Chondrocyte (in vitro differentiated cells): ENCODE results near the gene TMEM47. TPM values are rescaled to one million over a fixed set of nuclear protein-coding genes. Genes with fewer than 3 reads are reported as not detected.

Source experiments
- DNase-seq: peaks from one replicate; pipeline ENCODE4 v3.0.0; 2021; ENCODE audit warnings: mixed read lengths, low spot score
- H3K27ac Mint-ChIP-seq: one replicate; pipeline ENCODE4 v1.8.0; 2021; ENCODE audit warnings: mild to moderate bottlenecking, moderate library complexity, mixed read lengths; ENCODE audit not compliant: unreplicated experiment
- H3K27me3 Mint-ChIP-seq: 2 replicates; pipeline ENCODE4 v1.8.0; 2021; ENCODE audit warnings: low read depth, mixed read lengths
- H3K36me3 Mint-ChIP-seq: 2 replicates; pipeline ENCODE4 v1.8.0; 2021; ENCODE audit warnings: low read depth, mixed read lengths
- H3K4me1 Mint-ChIP-seq: 2 replicates; pipeline ENCODE4 v1.8.0; 2021; ENCODE audit warnings: low read depth, mild to moderate bottlenecking, mixed read lengths
- H3K4me3 Mint-ChIP-seq: one replicate; pipeline ENCODE4 v1.8.0; 2021; ENCODE audit warnings: mild to moderate bottlenecking, moderate library complexity, mixed read lengths; ENCODE audit not compliant: unreplicated experiment
- H3K9me3 Mint-ChIP-seq: 2 replicates; pipeline ENCODE4 v1.8.0; 2021; ENCODE audit warnings: low read depth, mixed read lengths
- CTCF ChIP-seq: fragments of 200-600 bp; sonication (generic); IDR thresholded peaks from 2 replicates; pipeline ENCODE4 v1.5.0; 2021; ENCODE audit warnings: antibody characterized with exemption, mild to moderate bottlenecking, moderate library complexity
- total RNA-seq: library from RNA; stranded (reverse); gene quantifications from 3 replicates; pipeline ENCODE4 v1.2.1, GENCODE V29; 2021

Gene TMEM47
- total RNA-seq, 1 donor from 2014 or later: 64.1 TPM

- peaks cover 34% of the 10 kb centered on the region for H3K4me1 Mint-ChIP-seq
- no peak for DNase-seq
- no peaks in the 10 kb centered on the region for H3K27me3 Mint-ChIP-seq
- H3K27ac Mint-ChIP-seq: no peak overlapping the region
- no peaks in the 10 kb centered on the region for H3K36me3 Mint-ChIP-seq
- no peak overlapping the region for H3K4me3 Mint-ChIP-seq
- TF ChIP-seq CTCF: no peak
- H3K9me3 Mint-ChIP-seq: no peaks in the 10 kb centered on the region
These were observed 32.7 kb downstream of the TMEM47 start for GRCh38 chrX:34624416-34624815.

- TF ChIP-seq CTCF: no peak
- no peak overlapping the region for H3K4me3 Mint-ChIP-seq
- no peaks in the 10 kb centered on the region for H3K9me3 Mint-ChIP-seq
- no peak overlapping the region for H3K27ac Mint-ChIP-seq
- no peaks in the 10 kb centered on the region for H3K27me3 Mint-ChIP-seq
- H3K36me3 Mint-ChIP-seq: no peaks in the 10 kb centered on the region
- H3K4me1 Mint-ChIP-seq: peaks cover 44% of the 10 kb centered on the region
- DNase-seq: no peak
These were observed 37.2 kb downstream of the TMEM47 start for GRCh38 chrX:34619920-34620319.

- peaks cover 1% of the 10 kb centered on the region for H3K36me3 Mint-ChIP-seq
- no peak overlapping the region for H3K4me3 Mint-ChIP-seq
- no peak for DNase-seq
- no peak for TF ChIP-seq CTCF
- H3K9me3 Mint-ChIP-seq: peaks cover 7% of the 10 kb centered on the region
- peaks cover 20% of the 10 kb centered on the region for H3K4me1 Mint-ChIP-seq
- no peak overlapping the region for H3K27ac Mint-ChIP-seq
- H3K27me3 Mint-ChIP-seq: no peaks in the 10 kb centered on the region
These were observed 45.0 kb downstream of the TMEM47 start for GRCh38 chrX:34612036-34612435.

GRCh38 chrX:34598362-34598761, 58.7 kb downstream of the TMEM47 start:
- Mint-ChIP-seq H3K27me3 (no peaks in the 10 kb centered on the region), H3K36me3 (no peaks in the 10 kb centered on the region), H3K9me3 (peaks cover 15% of the 10 kb centered on the region), H3K27ac (no peak overlapping the region), H3K4me1 (peaks cover 24% of the 10 kb centered on the region), H3K4me3 (no peak overlapping the region)
- no peak for TF ChIP-seq CTCF
- DNase-seq: no peak

- Mint-ChIP-seq H3K36me3 (peaks cover 5% of the 10 kb centered on the region), H3K9me3 (peaks cover 15% of the 10 kb centered on the region), H3K4me3 (no peak overlapping the region), H3K27me3 (no peaks in the 10 kb centered on the region), H3K4me1 (peaks cover 5% of the 10 kb centered on the region), H3K27ac (no peak overlapping the region)
- TF ChIP-seq CTCF: no peak
- no peak for DNase-seq
These were observed 70.1 kb downstream of the TMEM47 start for GRCh38 chrX:34586936-34587335.
